K562 (cell line): Measurements from ENCODE around the gene OPCML. TPM values are rescaled to one million over a fixed set of nuclear protein-coding genes. Genes with fewer than 3 reads are reported as not detected.

Experiments
- ATAC-seq: fragments of 200-7000 bp; cut with Tn5 transposase; 3 replicates; pipeline ENCODE4 v1.9.1; 2020; ENCODE audit warnings: moderate library complexity
- BruUV-seq: library from RNA; stranded (reverse); fragments of 400-500 nt; replicated peaks from 2 replicates; lab custom pipeline; 2021; lab: Mats Ljungman, UMichigan
- CTCF ChIA-PET: fragments of 300-600 bp; formaldehyde crosslinking; extraction: SDS; loops from one replicate; lab custom pipeline; 2021; ENCODE audit warnings: low intra/inter-chr PET ratio; lab: Yijun Ruan, JAX
- POLR2A ChIA-PET: fragments of 300-600, 350-650 bp; sonication (Branson Sonifier 250); formaldehyde crosslinking; extraction: SDS; loops from one replicate; lab custom pipeline; 2021; ENCODE audit warnings: antibody characterized with exemption, inconsistent platforms; lab: Yijun Ruan, JAX
- DNase-seq, 4 experiments: peaks; one replicate each; pipeline versions ENCODE4 v3.0.0 to v3.0.0-alpha.2; 2011 to 2018; ENCODE audit warnings: low spot score in 3 of 4, mixed read lengths in 3 of 4; ENCODE audit errors: extremely low read depth in 1 of 4
- FAIRE-seq: peaks from 2 replicates; lab custom pipeline; 2011; peaks lifted over from hg19 to GRCh38; lab: Jason Lieb, UNC
- H2AFZ ChIP-seq: 2 replicates; pipeline ENCODE4 v1.6.0; 2011; ENCODE audit warnings: low read depth, low read length, control low read depth, inconsistent platforms
- H3K27ac ChIP-seq: fragments of 200-600 bp; 3 replicates; pipeline ENCODE4 v1.8.0; 2011; ENCODE audit warnings: low read depth, mild to moderate bottlenecking, control low read depth, inconsistent platforms, low read length, moderate library complexity, mixed read lengths; ENCODE audit errors: extremely low read depth
- H3K27me3 ChIP-seq, 2 experiments: fragments of 300-600 bp in 1 of 2; 2 replicates in 1 of 2; 3 replicates in 1 of 2; pipeline versions ENCODE4 v1.6.0 to v1.8.0; 2011; ENCODE audit warnings: inconsistent platforms in 2 of 2, low read length in 2 of 2, mild to moderate bottlenecking in 1 of 2, mixed read lengths in 1 of 2, moderate library complexity in 1 of 2; ENCODE audit not compliant: control insufficient read depth in 2 of 2, insufficient read depth in 2 of 2
- H3K36me3 ChIP-seq: fragments of 300-600 bp; 3 replicates; pipeline ENCODE4 v1.8.0; 2011; ENCODE audit warnings: mild to moderate bottlenecking, low read length, inconsistent platforms; ENCODE audit not compliant: control insufficient read depth, insufficient read depth
- H3K4me1 ChIP-seq, 2 experiments: fragments of 200-600 bp in 1 of 2; replicated peaks in 1 of 2; 2 replicates in 1 of 2; 3 replicates in 1 of 2; pipeline versions ENCODE4 v1.5.1 to v1.8.0; 2011; ENCODE audit warnings: inconsistent platforms in 2 of 2, low read length in 2 of 2, mild to moderate bottlenecking in 1 of 2, mixed read lengths in 1 of 2, moderate library complexity in 1 of 2; ENCODE audit not compliant: control insufficient read depth in 2 of 2, insufficient read depth in 2 of 2
- H3K4me2 ChIP-seq: 2 replicates; pipeline ENCODE4 v1.6.1; 2011; ENCODE audit warnings: low read length, control low read depth, inconsistent platforms, mixed read lengths; ENCODE audit not compliant: insufficient read depth
- H3K4me3 ChIP-seq: fragments of 200-600 bp; sonication (generic), shearing (Covaris generic); 2 replicates; pipeline ENCODE4 v1.5.1; 2016; ENCODE audit warnings: control low read depth, inconsistent platforms
- H3K79me2 ChIP-seq: fragments of 200-600 bp; 3 replicates; pipeline ENCODE4 v1.8.0; 2011; ENCODE audit warnings: low read length, inconsistent platforms; ENCODE audit not compliant: control insufficient read depth, insufficient read depth
- H3K9ac ChIP-seq, 2 experiments: 2 replicates each; pipeline versions ENCODE4 v1.6.0 to v1.6.1; 2011; ENCODE audit warnings: low read depth in 2 of 2, low read length in 2 of 2, control low read depth in 1 of 2, inconsistent platforms in 1 of 2, mild to moderate bottlenecking in 1 of 2, mixed read lengths in 1 of 2; ENCODE audit not compliant: insufficient read depth in 1 of 2
- H3K9me1 ChIP-seq: one replicate; pipeline ENCODE4 v1.6.0; 2011; ENCODE audit warnings: inconsistent platforms, mild to moderate bottlenecking, low read length, moderate library complexity; ENCODE audit not compliant: control insufficient read depth, insufficient read depth
- H3K9me3 ChIP-seq: replicated peaks from 2 replicates; pipeline ENCODE4 v1.5.1; 2011; ENCODE audit warnings: low read depth, low read length, inconsistent platforms; ENCODE audit not compliant: control insufficient read depth, insufficient read depth
- H4K20me1 ChIP-seq: replicated peaks from 2 replicates; pipeline ENCODE4 v1.6.1; 2011; ENCODE audit warnings: low read length, inconsistent platforms, mixed read lengths; ENCODE audit not compliant: control insufficient read depth, insufficient read depth
- ELF1 ChIP-seq: fragments of 200-800 bp; sonication (Bioruptor generic); IDR thresholded peaks from 2 replicates; pipeline ENCODE4 v1.6.1; 2016; ENCODE audit warnings: missing genetic modification characterization, missing compliant biosample characterization
- ETV5 ChIP-seq: sonication (generic); formaldehyde crosslinking; IDR thresholded peaks from 2 replicates; pipeline ENCODE4 v1.4.0; 2020; ENCODE audit warnings: low read depth, mild to moderate bottlenecking, missing genetic modification reagents
- HNRNPLL ChIP-seq: fragments of 200-400 bp; formaldehyde crosslinking; IDR thresholded peaks from 2 replicates; pipeline ENCODE4 v1.6.1; 2017; ENCODE audit warnings: low read length, low read depth, mild to moderate bottlenecking; ENCODE audit not compliant: poor library complexity, severe bottlenecking
- ILK ChIP-seq: fragments of 450-650 bp; IDR thresholded peaks from 2 replicates; pipeline ENCODE4 v1.6.1; 2016; ENCODE audit warnings: missing genetic modification characterization, low read depth, mild to moderate bottlenecking, missing compliant biosample characterization, moderate library complexity, borderline replicate concordance
- KLF1 ChIP-seq: fragments of 450-650 bp; IDR thresholded peaks from 2 replicates; pipeline ENCODE4 v1.6.1; 2016; ENCODE audit warnings: missing genetic modification characterization, missing compliant biosample characterization
- KLF10 ChIP-seq: fragments of 250-450 bp; sonication (Bioruptor Pico); IDR thresholded peaks from 2 replicates; pipeline ENCODE4 v1.6.1; 2021; ENCODE audit warnings: matching md5 sums
- KLF6 ChIP-seq: fragments of 250-450 bp; sonication (Bioruptor Pico); IDR thresholded peaks from 2 replicates; pipeline ENCODE4 v1.4.0; 2020; ENCODE audit warnings: mild to moderate bottlenecking, moderate library complexity, borderline replicate concordance
- LEF1 ChIP-seq: fragments of 450-650 bp; IDR thresholded peaks from 2 replicates; pipeline ENCODE4 v1.6.1; 2016; ENCODE audit warnings: mild to moderate bottlenecking
- MTA3 ChIP-seq: fragments of 450-650 bp; formaldehyde crosslinking; IDR thresholded peaks from 2 replicates; pipeline ENCODE4 v1.6.1; 2017; ENCODE audit warnings: mild to moderate bottlenecking, borderline replicate concordance
- NCOA2 ChIP-seq, 2 experiments: fragments of 450-650 bp; IDR thresholded peaks; 2 replicates each; pipeline ENCODE4 v1.6.1; 2018; ENCODE audit warnings: mild to moderate bottlenecking in 2 of 2, moderate library complexity in 1 of 2; ENCODE audit not compliant: partially characterized antibody in 2 of 2
- NFE2L1 ChIP-seq: fragments of 450-650 bp; IDR thresholded peaks from 2 replicates; pipeline ENCODE4 v1.6.1; 2016; ENCODE audit warnings: missing genetic modification characterization, low read depth, mild to moderate bottlenecking, missing compliant biosample characterization, moderate library complexity, borderline replicate concordance
- POLR2AphosphoS5 ChIP-seq: IDR thresholded peaks from 2 replicates; pipeline ENCODE4 v1.6.1; 2011; ENCODE audit warnings: mild to moderate bottlenecking, low read depth, low read length, moderate library complexity; ENCODE audit not compliant: control insufficient read depth, insufficient read depth
- POLR2H ChIP-seq: IDR thresholded peaks from 2 replicates; pipeline ENCODE4 v1.6.1; 2016; ENCODE audit warnings: missing genetic modification characterization, low read depth, mild to moderate bottlenecking, control low read depth, missing compliant biosample characterization, moderate library complexity
- PPARD ChIP-seq: fragments of 250-450 bp; sonication (Bioruptor Pico); IDR thresholded peaks from 2 replicates; pipeline ENCODE4 v1.8.0; 2022; ENCODE audit warnings: inconsistent platforms, mild to moderate bottlenecking, moderate library complexity
- SOX6 ChIP-seq: fragments of 450-650 bp; IDR thresholded peaks from 2 replicates; pipeline ENCODE4 v1.6.1; 2014; ENCODE audit warnings: mild to moderate bottlenecking
- SRSF7 ChIP-seq: fragments of 200-400 bp; formaldehyde crosslinking; optimal IDR thresholded peaks from 2 replicates; pipeline ENCODE3; 2017; ENCODE audit warnings: mild to moderate bottlenecking, low read depth, low read length
- ZNF717 ChIP-seq: fragments of 250-450 bp; sonication (Bioruptor Pico); IDR thresholded peaks from 2 replicates; pipeline ENCODE4 v1.5.0; 2021
- ZZZ3 ChIP-seq: fragments of 450-650 bp; IDR thresholded peaks from 2 replicates; pipeline ENCODE4 v1.6.1; 2016; ENCODE audit warnings: antibody characterized with exemption, mild to moderate bottlenecking, moderate library complexity
- whole genome bisulfite sequencing: fragments of 100-300 bp; shearing (Covaris generic); methylation state at CpG from one replicate; pipeline ENCODE4 v1.1.6; 2016; ENCODE audit warnings: low coverage, mixed read lengths; ENCODE audit not compliant: insufficient coverage; ENCODE audit errors: missing lambda C conversion rate; 5-methylcytosine and 5-hydroxymethylcytosine counted together
- in situ Hi-C: fragments of 300-500 bp; cut with MboI; formaldehyde crosslinking; loops from 4 replicates; pipeline ENCODE4 v1.15.0; 2018; ENCODE audit warnings: inconsistent platforms, mixed read lengths
- intact Hi-C: fragments of 100-400 bp; cut with micrococcal nuclease; formaldehyde crosslinking; loops from 2 replicates; pipeline ENCODE4 v1.14.2; 2022
- polyA plus RNA-seq, 8 experiments: library from polyadenylated mRNA; depleted of rRNA in 4 of 8; stranded (reverse) in 5 of 8; unstranded in 3 of 8; fragments of >200 nt; fragmentation: Nextera tagmentation in 2 of 8; fragmentation: Illumina TruSeq in 1 of 8; extraction: Ambion mirVana in 2 of 8; extraction: Trizol in 1 of 8; gene quantifications; 2 replicates each; pipeline versions ENCODE4 v1.2.1 to v1.2.3, GENCODE V29; 2011 to 2014; ENCODE audit warnings: inconsistent platforms in 1 of 8, missing spikeins in 1 of 8
- total RNA-seq, 7 experiments: library from RNA; depleted of rRNA in 6 of 7; stranded (reverse); fragments of >200 nt in 6 of 7; fragmentation: Illumina TruSeq in 2 of 7; extraction: Trizol in 2 of 7; gene quantifications; 2 replicates each; pipeline versions ENCODE4 v1.2.1 to v1.2.3, GENCODE V29; 2011 to 2021; ENCODE audit warnings: low replicate concordance in 1 of 7
- TF ChIP-seq, protein P1 (sequence below): fragments of 250-450 bp; sonication (Bioruptor Pico); IDR thresholded peaks from 2 replicates; pipeline ENCODE4 v1.8.0; 2022; ENCODE audit warnings: moderate library complexity, mild to moderate bottlenecking, inconsistent platforms
- TF ChIP-seq, protein P2 (sequence below): fragments of 450-650 bp; formaldehyde crosslinking; conservative IDR thresholded peaks from 2 replicates; pipeline ENCODE4 v1.4.0; 2022; ENCODE audit warnings: mild to moderate bottlenecking, missing genetic modification characterization
- TF ChIP-seq, protein P3 (sequence below): fragments of 450-650 bp; IDR thresholded peaks from 2 replicates; pipeline ENCODE4 v1.6.1; 2016; ENCODE audit warnings: mild to moderate bottlenecking

Gene OPCML
- total and polyA plus RNA-seq, 9 of the 15 experiments (the other 6 are each of a cell fraction or from before 2014, with no cell fraction given): not detected

DNA sequence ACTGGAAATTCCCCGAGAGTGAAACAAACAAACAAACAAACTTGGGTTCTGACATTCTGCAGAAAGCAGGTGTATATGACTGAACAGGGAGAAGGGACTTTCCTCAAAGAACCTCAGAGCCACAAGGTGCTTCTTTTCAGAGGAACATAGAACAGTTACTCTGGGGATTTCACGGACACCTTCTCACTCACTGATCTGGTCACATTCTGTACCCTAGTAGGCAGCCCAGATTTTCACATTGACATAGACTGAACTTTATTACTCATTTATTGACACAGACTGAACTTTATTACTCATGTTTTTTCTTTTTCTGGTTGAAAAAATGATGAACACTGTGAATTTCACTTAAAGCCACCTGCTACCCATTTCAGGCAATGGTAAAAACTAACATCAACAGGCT lies 263.0 kb downstream of the OPCML start (continued):
- TF ChIP-seq, protein P1, sequence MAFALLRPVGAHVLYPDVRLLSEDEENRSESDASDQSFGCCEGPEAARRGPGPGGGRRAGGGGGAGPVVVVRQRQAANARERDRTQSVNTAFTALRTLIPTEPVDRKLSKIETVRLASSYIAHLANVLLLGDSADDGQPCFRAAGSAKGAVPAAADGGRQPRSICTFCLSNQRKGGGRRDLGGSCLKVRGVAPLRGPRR (CRISPR knock-in tag): no peak
- TF ChIP-seq POLR2H (tag) (no peak), ZNF717 (CRISPR knock-in tag) (no peak), NFE2L1 (tag) (no peak), MTA3 (no peak), SOX6 (no peak), KLF6 (no peak), SRSF7 (no peak), PPARD (CRISPR knock-in tag) (no peak), LEF1 (no peak), NCOA2 (IDR thresholded peaks at IDR 0.05; ENCODE audit: partially characterized antibody in 2 of 2) (no peak)

DNA sequence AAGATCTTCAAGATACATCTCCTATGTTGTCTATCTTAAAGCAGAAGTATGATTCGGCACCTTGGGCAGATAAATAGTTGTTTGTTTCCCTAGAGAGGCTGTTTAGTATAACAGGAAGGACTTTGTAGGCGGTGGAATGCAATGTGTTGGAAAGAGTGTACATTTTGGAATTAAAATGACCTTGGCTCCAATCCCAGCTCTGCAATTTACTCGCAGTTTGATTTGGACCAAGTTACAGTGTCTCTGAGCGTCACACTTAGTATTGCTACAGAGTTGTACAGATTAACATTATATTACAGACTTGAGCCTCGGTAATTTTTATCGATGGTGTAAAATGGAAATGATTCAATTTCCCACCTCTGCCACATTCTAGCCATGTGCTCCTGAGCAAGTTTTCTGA lies 265.3 kb downstream of the OPCML start:
- no peaks in the 10 kb centered on the region for H4K20me1 ChIP-seq
- no TSS peak for BruUV-seq
- FAIRE-seq: no peak
- no peaks in the 10 kb centered on the region for H3K4me1 ChIP-seq
- no peak overlapping the region for H3K27ac ChIP-seq
- 0% methylated on average over 6 of the region's 6 CpGs for WGBS
- no peak overlapping the region for H2AFZ ChIP-seq
- no peak for DNase-seq
- POLR2A ChIA-PET: no interaction called here
- H3K4me3 ChIP-seq: no peak overlapping the region
- in situ Hi-C loops (no loop called here), intact Hi-C loops (no loop called here)
- CTCF ChIA-PET: no interaction called here
- H3K9me1 ChIP-seq: no peaks in the 10 kb centered on the region
- H3K9ac ChIP-seq: no peak overlapping the region
- no peaks in the 10 kb centered on the region for H3K79me2 ChIP-seq
- no peak for ATAC-seq
- no peaks in the 10 kb centered on the region for H3K27me3 ChIP-seq
- H3K4me2 ChIP-seq: no peak overlapping the region
- H3K9me3 ChIP-seq: no peaks in the 10 kb centered on the region
- no peaks in the 10 kb centered on the region for H3K36me3 ChIP-seq
- TF ChIP-seq, protein P2, sequence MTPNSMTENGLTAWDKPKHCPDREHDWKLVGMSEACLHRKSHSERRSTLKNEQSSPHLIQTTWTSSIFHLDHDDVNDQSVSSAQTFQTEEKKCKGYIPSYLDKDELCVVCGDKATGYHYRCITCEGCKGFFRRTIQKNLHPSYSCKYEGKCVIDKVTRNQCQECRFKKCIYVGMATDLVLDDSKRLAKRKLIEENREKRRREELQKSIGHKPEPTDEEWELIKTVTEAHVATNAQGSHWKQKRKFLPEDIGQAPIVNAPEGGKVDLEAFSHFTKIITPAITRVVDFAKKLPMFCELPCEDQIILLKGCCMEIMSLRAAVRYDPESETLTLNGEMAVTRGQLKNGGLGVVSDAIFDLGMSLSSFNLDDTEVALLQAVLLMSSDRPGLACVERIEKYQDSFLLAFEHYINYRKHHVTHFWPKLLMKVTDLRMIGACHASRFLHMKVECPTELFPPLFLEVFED (CRISPR knock-in tag): no peak
- no peak for TF ChIP-seq ZZZ3
- no peak for TF ChIP-seq HNRNPLL
- TF ChIP-seq ETV5 (CRISPR knock-in tag): no peak
- TF ChIP-seq, protein P3, sequence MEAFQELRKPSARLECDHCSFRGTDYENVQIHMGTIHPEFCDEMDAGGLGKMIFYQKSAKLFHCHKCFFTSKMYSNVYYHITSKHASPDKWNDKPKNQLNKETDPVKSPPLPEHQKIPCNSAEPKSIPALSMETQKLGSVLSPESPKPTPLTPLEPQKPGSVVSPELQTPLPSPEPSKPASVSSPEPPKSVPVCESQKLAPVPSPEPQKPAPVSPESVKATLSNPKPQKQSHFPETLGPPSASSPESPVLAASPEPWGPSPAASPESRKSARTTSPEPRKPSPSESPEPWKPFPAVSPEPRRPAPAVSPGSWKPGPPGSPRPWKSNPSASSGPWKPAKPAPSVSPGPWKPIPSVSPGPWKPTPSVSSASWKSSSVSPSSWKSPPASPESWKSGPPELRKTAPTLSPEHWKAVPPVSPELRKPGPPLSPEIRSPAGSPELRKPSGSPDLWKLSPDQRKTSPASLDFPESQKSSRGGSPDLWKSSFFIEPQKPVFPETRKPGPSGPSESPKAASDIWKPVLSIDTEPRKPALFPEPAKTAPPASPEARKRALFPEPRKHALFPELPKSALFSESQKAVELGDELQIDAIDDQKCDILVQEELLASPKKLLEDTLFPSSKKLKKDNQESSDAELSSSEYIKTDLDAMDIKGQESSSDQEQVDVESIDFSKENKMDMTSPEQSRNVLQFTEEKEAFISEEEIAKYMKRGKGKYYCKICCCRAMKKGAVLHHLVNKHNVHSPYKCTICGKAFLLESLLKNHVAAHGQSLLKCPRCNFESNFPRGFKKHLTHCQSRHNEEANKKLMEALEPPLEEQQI: no peak
- no peak for TF ChIP-seq KLF10 (CRISPR knock-in tag)
- TF ChIP-seq KLF1 (tag): no peak
- TF ChIP-seq POLR2AphosphoS5: no peak
- no peak for TF ChIP-seq ELF1 (tag)
- no peak for TF ChIP-seq ILK (tag)
